GM18520 (cell line): Measurements from ENCODE around the gene CPTP.

Experiments used
- ATAC-seq: cut with Tn5 transposase; IDR thresholded peaks from one replicate; pipeline ENCODE4 v1.9.1; 2021; ENCODE audit not compliant: unreplicated experiment

The CPTP gene

DNA sequence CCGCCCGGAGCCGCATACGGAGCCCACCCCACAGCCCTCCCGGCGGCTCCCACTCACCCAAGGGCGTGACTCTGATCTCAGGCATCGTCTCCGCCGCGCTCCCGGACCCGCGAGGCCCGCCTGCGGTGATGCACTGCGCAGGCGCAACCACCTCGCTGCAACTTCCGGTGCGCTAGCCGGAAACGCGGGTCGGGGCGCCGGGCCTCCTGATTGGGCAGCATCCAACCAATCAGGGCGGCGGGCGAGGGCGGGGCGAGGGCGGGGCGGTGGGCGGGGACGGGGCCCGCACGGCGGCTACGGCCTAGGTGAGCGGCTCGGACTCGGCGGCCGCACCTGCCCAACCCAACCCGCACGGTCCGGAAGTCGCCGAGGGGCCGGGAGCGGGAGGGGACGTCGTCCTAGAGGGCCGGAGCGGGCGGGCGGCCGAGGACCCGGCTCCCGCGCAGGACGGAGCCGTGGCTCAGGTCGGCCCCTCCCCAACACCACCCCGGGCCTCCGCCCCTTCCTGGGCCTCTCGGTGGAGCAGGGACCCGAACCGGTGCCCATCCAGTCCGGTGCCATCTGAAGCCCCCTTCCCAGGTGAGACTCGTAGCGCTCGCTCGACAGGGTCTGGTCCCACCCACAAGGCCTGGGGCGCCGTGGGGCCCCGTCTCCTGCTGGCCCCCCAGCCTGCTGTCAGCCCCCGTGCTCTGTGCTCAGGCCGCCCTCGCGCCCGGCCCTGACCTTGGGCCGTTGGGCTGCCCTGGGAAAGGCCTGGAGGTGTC, at the start of gene CPTP, which contains the start of gene INTS11:
Gene CPTP, plus strand, starts transcription at position 279 of the 764 bp plus-strand sequence. CDS start 2,109 bp downstream, outside the sequence.
Gene INTS11, minus strand, starts transcription at position 137 of the 764 bp plus-strand sequence. Its CDS starts 52 bp downstream, at position 85.
- peak; percentile 66 for ATAC-seq

DNA sequence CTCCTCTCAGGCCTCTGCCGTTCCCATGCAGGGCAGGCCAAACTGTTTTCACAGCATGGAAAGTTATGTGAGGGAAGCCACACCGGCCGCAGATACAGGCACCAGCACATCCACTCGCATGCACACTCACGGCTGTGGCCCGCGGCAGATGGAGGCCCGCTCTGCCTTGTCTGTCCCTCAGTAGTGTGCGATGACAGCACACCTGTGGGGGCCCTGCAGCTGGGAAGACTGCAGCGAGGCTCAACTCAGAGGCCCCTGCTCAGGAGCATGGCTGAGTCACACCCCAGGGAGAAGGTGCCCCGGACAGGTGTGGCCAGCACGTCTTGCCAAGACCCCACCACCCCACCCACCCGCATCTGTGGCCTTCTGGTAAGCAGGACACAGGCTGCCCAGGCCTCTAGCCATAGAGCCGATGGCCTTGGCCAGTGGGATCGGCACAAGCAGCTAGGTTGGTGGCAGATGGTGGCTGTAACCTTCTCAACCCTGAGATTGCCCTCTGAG, 49.6 kb upstream of the CPTP start:
- no peak for ATAC-seq

- no peak for ATAC-seq
These were observed 48.8 kb upstream of the CPTP start for GRCh38 chr1:1275836-1276235.

DNA sequence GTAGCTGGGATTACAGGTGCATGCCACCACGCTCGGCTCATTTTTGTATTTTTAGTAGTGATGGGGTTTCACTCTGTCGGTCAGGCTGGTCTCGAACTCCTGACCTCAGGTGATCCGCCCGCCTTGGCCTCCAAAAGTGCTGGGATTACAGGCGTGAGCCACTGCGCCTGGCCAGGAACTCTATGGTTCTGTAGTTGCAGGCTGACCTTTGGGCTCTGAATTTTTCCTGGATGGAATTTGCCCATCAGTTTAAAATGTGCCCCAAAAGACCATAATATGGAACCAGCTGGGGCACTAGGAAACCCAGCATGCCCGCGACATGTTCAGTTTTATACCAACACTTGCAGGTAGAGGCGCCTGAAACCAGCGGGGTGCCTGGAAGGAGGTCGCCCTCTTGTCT, 46.0 kb upstream of the CPTP start:
- ATAC-seq = no peak

DNA sequence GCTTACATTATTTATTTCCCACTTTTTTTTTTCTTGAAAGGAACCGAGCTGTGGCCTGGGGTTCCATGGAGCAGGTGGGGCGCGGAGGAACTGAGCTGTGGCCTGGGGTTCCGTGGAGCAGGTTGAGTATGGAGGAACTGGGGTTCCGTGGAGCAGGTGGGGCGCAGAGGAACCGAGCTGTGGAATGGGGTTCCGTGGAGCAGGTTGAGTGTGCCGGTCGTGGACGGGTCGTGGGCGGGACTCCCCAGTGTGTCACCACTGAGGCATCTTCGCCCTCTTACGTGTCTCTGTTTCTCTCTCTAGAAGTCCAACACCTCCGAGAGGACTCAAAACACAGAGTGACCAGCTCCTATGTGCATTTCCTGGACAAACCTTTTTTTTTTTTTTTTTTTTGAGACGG, 45.6 kb upstream of the CPTP start:
- ATAC-seq = no peak

- ATAC-seq = no peak
These were observed 43.7 kb upstream of the CPTP start for GRCh38 chr1:1280782-1281481.

DNA sequence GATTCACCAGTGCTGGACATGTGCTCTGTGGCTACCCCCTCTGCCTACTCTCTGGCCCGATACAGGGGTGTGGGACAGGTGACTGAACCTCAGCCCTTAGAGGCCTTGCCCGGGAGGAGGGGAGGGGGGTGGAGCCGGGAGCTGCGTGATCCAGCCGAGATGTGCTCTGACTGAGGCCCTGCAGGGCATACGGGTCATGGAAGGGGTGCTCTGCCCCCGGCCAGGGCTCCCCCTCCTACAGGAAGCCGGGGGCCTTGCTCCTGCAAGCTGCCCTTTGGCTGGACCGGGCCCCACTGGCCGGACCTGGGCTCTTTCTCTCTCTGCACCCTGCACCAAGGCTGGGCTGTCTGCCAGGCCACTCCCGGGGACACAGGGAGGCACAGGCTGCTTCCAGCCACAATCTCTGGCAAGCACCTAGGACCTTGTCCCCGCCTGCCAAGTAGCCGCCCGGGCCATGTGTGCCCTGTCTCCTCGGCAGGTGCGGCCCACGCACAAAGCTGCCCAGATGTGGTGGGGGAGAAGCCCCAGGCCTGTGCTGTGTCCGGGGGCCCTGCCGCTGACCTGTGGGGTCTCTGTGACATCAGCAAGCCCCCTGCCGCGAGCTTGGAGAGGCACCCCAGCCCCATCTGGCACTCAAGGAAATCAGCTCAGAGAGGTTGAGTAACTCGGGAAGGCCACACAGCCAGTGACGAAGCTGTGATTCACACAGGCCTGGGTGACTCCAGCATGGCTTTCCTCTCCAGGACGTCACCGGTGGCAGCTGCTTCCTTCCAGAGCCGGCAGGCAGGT, 42.9 kb upstream of the CPTP start:
- ATAC-seq = no peak

DNA sequence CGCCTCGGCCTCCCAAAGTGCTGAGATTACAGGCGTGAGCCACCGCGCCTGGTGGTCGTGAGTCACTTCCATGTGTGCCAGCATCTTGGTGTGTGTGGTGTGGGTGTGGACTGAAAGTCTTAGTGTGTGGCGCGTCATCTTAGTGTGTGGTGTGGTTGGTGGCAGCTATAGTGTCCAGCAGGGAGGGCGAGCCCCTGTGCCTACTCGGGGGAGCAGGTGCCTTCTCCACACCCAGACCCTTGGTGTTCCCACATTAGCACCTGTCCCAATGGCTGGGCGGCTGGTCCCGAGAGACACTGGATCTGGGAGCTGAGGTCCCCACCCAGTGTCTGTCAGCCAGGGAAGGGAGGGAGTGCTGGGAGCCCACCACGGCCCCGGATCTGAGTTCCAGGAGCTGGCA, 41.6 kb upstream of the CPTP start:
- no peak for ATAC-seq

- no peak for ATAC-seq
These were observed 40.8 kb upstream of the CPTP start for GRCh38 chr1:1283821-1284220.

GRCh38 chr1:1284221-1285101, 40.1 kb upstream of the CPTP start:
- no peak for ATAC-seq

DNA sequence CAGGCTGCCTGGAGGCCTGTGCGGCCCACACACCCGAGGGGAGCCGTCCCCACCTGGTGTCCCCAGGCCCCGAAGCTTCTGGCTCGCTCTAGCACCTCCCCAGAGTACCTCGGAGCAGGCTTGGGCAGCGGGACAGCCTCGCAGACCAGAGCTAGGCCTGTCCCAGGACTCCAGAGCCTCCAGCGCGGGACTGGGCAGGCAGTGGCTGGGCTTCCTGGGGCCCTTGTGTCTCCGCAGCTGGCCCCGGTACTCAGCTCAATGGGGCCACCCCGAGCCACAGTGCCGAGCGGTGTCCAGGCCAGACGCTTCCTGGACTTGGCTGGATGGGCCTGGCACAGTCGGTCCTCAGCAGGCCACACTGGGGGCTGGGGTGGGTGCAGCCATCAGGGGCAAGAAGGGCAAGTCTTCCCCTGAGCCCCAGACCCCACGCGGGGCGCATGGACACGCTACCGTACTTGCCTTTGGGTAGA, 39.5 kb upstream of the CPTP start:
- no peak for ATAC-seq

GRCh38 chr1:1285611-1286311, 38.8 kb upstream of the CPTP start:
- no peak for ATAC-seq

GRCh38 chr1:1286313-1287261, 38.0 kb upstream of the CPTP start:
- no peak for ATAC-seq

DNA sequence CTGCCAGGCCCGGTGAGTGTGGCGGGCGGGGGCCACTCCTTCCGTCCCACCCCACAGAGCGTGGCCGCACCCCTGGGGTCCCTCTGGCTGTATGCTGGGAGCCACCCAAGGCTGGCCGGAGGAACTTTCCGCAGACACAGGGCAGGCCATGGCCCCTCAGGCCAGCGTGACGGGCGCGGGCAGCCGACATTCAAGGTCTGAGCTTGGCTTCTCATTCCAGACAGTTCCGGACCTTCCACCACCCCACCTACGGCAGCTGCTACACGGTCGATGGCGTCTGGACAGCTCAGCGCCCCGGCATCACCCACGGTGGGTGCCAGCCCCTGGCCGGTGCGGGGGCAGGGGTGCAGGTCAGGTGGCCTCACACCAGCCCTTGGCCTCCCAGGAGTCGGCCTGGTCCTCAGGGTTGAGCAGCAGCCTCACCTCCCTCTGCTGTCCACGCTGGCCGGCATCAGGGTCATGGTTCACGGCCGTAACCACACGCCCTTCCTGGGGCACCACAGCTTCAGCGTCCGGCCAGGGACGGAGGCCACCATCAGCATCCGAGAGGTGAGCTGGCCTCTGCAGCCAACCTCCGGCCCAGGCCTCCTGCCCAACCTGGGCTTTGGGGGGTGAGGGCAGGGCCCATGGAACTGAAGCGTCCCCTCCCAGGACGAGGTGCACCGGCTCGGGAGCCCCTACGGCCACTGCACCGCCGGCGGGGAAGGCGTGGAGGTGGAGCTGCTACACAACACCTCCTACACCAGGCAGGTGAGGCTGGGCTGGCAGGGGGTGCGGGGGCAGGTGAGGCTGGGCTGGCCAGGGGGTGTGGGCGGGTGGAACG, 37.1 kb upstream of the CPTP start:
- no peak for ATAC-seq

DNA sequence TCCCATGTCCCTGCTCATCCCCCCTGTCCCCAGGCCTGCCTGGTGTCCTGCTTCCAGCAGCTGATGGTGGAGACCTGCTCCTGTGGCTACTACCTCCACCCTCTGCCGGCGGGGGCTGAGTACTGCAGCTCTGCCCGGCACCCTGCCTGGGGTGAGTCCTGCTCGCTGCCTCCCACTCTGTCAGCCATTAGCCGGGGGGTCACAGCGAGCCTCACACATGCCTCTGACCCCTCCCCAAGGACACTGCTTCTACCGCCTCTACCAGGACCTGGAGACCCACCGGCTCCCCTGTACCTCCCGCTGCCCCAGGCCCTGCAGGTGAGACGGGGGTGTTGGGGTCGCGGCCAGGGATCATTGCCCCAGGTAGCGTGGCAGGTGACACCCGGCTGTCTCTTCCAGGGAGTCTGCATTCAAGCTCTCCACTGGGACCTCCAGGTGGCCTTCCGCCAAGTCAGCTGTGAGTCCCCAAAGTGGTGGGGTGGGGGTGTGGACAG, 34.3 kb upstream of the CPTP start:
- no peak for ATAC-seq

- no peak for ATAC-seq
These were observed 33.5 kb upstream of the CPTP start for GRCh38 chr1:1291023-1291528.
